Activated CD8-positive, alpha-beta memory T cell treated with anti-CD3 and anti-CD28 coated beads, Interleukin-2, amount 50 U/mL, for 24 hours (primary cell): Measurements from ENCODE around the gene KLHL12.

ENCODE experiments used
- DNase-seq: peaks from one replicate; pipeline ENCODE4 v3.0.0-alpha.2; 2020; ENCODE audit errors: extremely low read depth

KLHL12 gene

DNA sequence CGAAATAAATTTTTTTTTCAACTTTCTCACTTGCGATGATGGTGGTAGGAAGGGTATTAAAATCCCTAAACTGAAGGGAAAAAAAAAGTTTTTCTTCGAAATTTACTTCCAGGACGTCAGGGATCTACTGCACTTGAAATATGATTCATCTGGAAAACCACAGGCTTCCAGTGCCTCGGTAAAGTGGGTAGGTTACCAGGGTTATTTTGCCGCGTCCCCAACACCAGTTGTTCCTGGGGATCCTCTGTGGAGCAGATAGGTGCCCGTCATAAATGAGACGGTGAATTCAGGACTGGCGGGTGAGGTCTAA lies 38.9 kb downstream of the KLHL12 start:
- DNase-seq, result no peak

DNA sequence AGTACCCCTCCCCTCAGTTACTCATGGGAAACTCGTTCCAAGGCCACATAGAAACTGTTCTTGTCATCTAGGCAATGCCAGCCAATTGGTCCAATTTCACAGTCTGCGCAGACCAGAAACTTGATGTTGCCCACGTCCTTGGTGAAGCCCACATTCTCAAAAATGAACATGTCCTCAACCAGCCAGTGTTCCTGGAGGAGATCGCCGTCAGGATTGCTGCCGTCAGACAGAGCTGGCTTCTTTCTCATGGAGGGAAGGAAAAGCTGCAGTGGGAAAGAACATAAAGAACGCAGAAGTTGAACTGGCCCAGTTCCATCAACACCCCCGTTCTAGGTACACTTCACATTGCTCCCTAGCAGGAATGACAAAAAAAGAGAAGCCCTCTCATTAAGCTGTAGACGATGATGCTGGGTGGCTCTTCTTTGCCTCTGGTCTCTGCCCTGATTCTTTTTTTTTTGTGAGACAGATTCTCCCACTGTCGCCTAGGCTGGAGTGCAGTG lies 46.0 kb downstream of the KLHL12 start:
- DNase-seq, result no peak

DNA sequence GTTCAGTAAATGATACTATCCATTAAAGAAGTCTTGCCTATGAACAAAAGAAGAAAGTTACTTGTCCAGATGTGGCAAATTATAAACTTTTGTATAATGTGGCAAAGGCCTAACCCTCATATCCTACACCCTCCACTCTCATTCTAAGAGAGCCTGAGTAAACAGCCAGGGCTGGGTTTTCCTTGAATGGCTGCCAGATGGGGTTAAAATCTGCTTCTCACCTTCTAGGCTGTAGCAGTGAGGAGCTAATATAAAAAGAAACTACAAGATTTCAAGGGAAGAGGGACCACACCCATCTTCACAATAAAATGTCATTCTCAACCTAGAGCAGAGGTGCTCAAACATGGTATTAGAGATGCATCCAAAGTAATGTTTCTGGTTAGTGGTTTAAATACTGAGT lies 47.0 kb downstream of the KLHL12 start:
- no peak for DNase-seq

DNA sequence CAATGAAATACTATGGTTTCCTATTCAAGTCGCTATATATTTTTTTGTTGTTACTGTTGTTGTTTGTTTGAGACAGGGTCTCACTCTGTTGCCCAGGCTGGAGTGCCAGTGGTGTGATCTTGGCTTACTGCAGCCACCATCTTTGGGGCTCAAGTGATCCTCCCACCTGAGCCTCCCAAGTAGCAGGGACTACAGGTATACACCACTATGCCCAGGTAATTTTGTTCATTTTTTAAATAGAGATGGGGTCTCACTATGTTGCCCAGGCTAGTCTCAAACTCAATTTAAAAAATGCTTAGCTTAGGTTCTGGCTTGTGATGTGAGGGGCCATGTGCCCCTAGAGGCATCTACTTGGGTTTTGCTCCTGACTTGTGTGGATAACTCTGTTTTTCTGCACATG lies 47.9 kb downstream of the KLHL12 start:
- DNase-seq, result no peak

DNA sequence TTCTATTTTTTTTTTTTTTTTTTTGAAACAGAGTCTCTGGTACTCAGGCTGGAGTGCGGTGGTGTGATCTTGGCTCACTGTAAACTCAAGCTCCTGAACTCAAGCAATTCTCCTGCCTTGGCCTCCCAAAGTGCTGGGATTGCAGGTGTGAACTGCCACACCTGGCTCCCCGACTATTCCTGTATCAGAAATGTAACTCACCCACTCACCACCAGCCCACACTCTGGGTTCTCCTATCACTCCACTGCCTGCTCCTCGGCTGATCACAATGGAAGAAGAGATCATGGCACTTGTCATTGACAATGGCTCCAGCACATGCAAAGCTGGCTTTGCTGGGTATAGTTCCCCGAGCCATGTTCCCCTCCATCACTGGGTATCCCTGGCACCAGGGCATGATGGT lies 54.0 kb downstream of the KLHL12 start:
- no peak for DNase-seq

DNA sequence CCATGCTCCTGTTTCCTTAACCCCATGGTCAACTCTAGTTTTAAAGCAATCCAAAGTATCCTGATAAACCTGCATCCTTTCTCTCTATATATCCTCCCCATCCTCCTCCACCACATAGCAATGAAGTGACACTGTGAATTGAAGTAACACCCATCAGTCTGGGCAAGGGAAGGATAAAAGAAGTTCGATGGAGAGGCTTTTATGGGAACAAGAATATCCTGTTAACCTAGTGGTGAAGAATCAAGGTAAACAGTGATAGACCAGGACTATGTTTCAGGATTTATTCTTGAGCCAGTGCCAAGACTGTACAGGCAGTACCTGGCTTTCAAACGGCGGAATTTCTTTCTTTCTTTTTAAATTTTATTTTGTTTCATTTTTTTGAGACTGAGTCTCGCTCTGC lies 55.7 kb downstream of the KLHL12 start:
- DNase-seq, result no peak

DNA sequence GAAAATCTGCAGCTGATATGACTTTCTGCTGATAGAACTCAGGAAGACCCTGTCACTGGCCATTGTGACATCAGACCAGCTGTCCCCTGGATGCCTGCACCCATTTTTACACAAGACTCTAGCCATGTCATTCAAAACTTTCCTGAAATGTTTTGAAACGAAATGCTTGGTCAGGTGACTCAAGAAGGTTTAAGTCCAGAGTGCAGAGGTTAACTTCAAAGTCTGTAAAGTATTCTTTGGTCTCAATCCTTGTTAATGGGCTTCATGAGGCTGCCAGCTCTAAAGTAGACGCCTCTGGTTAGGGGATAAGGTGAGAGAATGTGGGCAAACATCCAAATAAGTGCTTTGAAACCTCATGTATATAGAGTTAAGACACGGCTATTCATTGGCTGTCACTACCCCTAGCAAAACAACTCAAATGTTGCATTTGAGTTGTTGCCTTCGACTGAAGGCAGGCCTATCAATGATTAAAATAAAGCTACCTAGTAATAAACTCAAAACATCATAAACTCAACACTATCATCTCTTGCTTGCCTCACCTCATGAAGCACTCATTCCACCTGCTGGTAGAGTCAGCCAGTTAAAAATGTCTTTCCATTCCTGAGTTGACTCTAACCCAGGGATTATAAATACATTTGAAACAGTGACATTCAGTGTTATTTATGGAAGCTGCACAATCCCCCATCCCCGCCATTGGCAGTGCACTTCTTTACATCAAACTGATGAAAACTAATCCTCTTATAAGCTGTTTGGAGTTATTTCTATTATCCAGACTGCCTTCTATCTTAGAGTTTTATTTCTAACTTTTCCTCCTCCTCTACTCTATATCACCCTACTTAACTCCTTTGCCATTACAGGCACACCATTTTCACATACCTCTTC lies 64.1 kb downstream of the KLHL12 start:
- no peak for DNase-seq

DNA sequence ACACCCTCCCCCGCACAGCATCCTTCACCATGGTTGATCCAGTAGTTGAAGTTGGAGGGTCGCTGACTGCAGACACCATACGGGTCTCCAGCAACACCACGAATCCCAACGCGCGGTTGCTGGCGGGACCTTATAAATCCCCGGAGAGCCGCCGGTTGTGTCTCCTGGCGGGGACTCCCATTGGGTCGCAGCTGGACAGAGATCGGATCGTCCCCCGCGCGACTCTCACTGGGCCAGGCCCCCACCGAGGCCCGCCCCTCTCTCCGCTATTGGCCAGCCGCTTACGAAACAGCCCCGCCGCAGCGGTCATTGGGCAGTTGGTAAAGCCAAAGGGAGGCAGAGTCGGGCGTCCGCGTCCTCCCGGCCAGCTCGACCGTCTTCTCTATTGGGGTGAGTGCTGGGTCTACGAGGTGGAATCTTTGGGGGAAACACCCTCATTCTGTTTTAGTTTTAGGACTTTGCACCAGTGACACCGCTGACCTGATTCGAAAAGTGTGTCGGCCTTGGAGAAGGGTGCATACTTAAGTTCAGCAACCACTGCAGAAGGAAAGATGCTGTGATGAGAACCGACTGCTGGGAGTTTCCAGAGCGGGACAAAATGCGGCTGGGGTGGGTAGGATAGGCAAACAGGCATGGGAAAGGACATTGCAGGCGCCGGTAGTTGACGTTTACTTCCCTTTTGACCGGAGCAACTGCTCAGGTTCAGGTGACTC lies 65.5 kb downstream of the KLHL12 start:
- DNase-seq, result peak; percentile 13

DNA sequence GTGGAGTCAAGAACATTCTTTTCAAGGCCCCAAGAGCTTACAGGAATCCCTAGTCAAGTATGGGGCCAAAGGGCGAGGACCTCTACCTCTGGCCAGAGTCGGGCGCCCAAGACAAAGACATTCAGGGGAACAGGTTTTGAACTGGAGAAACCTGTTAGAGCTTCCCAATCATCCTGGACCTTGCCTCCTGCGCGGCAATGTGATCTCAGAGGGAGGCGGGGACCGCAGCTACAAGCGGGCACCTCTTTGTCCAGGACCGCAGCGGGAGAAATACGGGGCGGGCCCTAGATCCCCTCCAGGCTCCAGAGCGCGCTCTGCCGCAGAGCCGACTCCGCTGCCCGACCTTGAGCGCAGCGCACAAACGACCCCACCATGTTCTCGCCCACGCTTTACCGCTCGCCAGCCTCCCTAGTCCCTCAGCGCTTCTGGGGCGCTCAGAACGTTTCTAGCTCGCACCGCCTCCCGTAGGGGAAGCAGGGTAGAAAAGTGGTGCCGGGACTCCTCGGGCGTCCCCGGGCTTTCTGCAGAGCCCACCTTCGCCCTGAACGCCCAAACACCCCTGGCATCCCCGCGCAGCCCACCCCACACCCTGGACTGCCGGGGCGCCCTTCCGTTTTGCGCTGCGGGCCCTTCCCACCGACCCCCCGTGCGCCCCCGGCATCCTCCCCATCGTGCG lies 66.2 kb downstream of the KLHL12 start:
- DNase-seq, result peak; percentile 8

DNA sequence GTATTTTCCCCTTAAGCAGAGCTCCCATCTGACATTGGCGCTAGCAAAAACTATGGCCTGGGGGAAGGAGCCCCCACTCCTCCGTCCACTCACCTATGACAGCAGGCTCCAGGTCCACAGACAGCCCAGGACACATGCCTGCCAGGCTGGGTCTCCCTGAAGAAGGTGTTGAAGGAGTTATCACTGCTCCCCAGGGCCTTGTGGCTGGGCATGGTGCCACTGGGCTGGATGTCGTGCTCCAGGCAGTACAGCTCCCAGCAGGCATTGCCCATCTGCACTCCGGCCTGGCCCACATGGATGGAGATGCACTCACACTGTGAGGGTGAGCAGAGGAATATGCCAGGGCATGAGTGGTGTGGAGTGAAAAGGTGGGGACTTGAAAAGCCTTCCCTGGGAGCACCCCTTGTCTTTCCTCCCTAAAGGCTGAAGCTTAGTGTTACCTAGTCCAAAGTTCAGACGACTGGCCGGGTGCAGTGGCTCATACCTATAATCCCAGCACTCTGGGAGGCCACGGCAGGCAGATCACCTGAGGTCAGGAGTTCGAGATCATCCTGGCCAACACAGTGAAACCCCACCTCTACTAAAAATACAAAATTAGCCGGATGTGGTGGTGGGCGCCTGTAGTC lies 68.1 kb downstream of the KLHL12 start:
- no peak for DNase-seq

DNA sequence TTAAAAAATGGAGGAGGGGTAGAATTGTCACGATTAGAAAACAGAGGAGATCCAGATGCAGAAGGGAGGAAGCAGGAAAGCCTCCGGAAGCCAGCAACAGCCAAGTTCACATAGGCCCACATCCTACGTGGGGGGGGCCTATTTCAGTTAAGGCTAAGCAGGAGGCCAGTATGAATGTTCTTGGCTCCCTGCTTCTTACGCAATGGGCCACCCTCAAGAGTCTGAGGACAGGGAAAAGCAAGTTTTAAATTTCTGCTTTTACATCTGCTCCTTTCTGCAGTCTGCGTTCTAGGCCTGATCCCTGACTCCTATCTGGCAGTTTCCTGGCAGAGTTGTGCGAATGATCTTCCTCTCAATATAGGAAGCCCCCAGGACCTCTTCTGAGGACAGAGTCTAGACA lies 68.7 kb downstream of the KLHL12 start:
- DNase-seq, result no peak

DNA sequence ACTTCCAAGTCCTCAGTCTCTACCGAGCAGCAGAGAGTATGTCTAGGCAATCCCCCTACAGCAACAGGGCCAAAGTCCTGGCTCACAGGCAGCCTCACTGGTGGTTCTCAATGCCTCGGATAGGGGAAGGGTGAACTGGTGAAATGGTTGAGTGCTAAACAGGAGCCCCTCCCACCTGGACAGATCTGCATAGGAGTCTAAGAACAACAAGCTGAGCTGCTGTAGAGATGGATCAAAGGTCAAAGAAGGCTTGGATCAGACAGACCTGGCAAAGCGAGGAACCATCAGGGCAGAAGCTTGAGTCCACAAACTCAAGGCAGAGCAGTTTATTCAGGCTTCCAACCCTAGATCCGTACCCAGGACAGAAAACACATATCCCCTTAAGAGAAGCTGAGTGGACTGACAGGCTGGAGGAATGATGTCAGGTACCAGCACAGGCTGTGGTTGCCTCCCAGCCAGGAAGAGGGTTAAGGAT lies 69.9 kb downstream of the KLHL12 start:
- no peak for DNase-seq

DNA sequence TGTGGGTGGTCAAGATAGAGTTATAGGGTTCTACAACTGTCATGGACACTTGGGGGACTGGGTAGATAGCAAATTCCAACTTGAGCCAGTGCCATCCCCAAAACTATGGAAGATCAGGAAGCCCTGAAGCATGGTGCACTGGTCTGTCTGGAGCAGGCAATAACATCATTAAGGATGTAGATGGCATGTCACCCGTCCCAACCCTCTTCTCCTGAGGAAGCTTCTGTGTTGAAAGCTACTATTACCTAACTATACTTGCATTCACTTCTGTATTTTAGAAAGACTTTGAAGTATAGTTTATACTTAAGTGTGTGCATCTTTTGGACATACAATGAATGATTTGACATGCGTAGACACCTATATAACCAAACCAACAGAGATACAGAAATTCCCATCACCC lies 71.0 kb downstream of the KLHL12 start:
- DNase-seq, result no peak

DNA sequence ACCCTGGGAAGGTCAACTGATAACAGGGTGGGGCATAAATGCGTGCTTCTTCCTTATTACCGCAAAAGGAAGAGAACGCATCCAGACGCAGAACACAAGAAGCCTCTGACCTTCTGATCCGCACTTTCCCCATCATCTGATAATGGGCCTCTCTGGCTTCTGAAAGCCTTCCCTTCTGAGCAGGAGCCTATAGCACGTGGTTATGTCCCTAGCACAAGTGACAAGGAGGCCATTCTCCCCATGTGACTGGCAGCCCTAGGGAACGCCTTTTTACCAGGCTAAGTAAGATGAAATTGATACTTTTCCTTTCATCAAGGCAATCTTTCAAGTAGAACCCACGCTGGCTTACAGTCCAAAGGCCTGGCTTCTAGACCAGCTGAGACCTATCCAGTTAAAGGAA lies 72.2 kb downstream of the KLHL12 start:
- no peak for DNase-seq

DNA sequence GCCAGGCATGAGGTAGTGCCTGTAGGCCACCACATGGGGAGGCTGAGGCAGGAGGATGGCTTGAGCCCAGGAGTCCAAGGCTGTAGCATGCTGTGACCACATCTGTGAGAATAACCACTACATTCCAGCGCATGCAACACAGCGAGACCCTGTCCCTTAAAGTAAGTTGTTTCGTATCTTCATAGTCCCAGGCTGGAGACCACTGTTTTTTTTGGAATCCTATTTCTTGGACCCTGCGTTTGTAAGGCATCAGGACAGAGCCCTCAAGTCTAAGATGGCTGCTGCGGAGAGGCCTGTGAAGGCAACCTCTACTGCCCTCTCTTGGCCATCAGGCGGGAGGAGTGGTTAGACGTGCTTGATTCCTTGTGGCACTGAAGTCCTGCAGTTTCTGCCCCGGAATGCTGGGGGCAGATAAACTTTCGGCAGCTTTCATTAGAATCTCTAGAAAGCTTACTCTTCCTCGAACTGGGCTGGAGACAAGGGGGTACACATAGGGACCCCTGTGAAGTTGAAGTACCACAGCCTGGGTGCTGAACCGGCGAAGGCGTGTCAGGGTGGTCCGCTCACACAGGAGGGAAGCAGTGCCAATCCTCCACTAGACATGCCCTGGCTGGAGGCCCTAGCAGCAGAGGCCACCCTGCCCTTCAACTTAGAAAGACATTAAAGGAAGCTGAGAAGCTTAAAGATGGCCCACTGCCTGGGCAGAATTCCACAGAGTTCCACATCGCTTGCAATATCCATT lies 74.7 kb downstream of the KLHL12 start:
- no peak for DNase-seq

DNA sequence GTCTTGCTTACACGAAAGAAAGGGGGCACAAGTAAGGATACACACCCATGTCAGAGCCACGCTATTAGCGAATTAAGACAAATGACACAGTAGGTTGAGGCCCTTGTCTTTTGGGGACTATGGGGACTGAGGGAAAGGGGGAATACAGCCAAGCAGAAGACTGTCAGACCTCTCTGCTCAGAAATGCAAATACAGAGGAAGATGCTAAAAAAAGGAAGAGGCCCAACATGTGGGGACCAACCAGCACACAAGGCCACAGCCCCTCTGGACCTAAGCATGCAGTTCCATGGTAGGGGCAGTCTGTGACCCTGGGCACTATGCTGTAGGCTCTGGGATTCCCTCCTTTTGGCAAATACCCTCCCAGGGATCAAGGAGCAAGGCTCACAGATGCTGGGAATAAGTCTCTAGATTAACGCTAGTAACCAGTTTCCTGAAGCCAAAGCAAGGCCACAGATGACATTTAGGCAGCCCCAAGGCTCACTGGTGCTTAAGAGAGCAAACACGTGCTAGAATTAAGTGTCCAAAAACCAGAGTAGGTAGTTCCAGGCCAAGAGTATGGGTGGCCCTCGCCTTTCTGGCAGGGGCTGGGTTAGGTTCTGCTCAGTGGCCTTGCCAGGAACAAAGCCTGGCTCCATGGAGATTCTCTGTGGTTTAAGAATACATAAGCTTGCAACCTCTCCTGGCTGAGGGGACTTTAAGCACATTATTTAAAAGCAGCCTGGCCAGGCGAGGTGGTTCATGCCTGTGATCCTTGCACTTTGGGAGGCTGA lies 76.3 kb downstream of the KLHL12 start:
- DNase-seq, result no peak

DNA sequence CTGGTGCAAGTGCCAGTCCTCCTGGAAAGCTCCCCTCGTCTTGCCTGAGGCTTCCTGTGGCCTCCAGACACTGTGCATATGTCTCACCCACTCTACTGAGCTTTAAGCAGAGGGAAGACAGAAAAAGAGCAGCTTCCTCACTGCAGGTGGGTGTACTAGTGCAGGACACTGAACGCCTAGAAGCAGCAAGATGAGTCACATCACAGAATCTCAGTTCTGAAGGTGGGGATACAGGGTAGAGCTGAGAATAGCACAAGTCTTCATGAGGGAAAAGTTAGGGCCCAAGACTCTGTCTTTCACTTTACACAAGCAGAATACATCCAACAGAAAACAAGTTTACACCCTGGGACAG lies 78.9 kb downstream of the KLHL12 start:
- no peak for DNase-seq

DNA sequence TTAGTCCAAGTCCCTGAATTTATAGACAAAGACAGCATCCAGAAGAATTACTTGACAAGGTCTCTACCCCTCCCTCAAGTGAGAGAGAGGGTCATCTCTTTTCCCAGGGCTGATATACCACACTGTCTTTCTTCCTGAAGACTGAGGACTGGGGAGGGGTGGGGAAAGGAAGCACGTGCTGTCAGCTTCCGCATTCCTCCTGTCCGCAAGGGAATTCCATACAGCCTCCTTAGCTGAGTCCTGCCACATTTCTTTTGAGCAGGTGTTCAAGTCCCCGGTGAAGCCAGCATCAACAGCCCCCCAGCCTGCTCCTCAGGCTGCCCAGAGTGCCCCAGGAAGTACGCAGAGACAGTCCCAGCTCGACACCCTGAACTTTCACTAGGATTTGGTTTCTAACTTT lies 82.1 kb downstream of the KLHL12 start:
- no peak for DNase-seq

DNA sequence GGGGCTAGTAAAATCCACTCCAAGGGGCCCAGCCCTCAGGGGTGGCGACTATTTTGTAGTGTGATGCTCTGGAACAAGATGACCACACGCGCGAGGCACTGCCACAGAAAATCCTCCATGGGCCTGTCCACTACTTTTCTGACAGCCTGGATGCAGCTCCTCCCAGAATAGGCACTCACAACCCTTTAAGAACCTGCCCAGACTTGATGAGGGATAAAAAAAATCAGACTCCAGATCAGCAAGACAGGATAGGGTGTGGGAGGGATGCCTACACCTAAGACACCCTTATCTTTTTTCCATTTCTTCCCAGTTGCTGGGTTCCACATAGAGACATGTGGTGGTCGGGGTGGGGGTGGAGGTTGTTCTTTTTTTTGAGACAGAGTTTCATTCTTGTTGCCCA lies 82.8 kb downstream of the KLHL12 start:
- DNase-seq, result no peak

DNA sequence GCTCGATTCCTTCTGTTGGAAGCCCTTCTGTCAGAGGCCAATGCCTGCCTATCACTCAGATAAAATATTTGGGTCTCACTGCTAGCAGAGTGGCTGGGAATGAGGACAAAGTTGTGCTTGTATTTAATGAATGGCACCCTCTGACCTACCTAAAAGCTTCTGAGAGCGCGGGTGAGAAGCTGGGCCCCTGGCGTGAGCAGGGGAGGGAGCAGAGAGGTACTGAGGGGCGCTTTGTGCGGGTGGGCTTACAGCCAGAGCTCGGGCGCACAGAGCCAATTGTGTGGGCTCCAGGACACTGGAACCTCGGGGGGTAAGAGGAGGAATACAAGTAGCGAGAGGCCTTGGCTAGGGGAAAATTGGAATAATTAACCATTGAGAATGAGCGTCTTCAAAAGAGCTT lies 84.0 kb downstream of the KLHL12 start:
- no peak for DNase-seq
